ENCODE results near the gene MUC15.
A peak's percentile ranks its signal among the peaks of the same experiment; 100 is the strongest.
"Not testable (repeated sequence)": the region's sequence is repeated elsewhere in the genome, so short reads cannot be mapped to it uniquely, and the experiment has no call there.

Gene MUC15

GRCh38 chr11:26571861-26572654, at the start of gene MUC15:
MUC15 (minus strand) TSS chr11:26572263; CDS start chr11:26567094, 5,169 bp downstream.
- no peak for DNase-seq

DNA sequence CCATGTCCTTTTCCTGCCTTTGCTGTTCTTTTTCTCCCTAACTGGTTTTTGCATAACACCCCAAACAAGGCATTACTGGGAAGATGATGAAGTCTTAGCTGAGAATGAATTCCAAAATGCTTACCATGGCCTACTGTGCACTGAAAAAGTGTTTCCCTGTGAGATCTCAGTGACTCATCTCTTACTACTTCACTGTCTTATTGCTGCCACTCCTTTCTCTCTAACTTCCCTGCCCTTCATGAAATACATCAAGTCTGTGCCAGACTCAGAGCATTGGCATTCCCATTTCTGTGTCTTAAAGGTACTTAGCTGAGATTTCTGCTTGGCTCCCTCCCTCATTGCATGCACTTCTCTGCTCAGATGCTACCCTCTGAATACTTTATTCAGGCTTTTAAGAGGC, 49.1 kb upstream of the MUC15 start:
- DNase-seq, result no peak

- DNase-seq, result no peak
Observed at GRCh38 chr11:26620282-26621045, 48.4 kb upstream of the MUC15 start.

- no peak for DNase-seq
Observed at GRCh38 chr11:26618441-26618840, 46.4 kb upstream of the MUC15 start.

DNA sequence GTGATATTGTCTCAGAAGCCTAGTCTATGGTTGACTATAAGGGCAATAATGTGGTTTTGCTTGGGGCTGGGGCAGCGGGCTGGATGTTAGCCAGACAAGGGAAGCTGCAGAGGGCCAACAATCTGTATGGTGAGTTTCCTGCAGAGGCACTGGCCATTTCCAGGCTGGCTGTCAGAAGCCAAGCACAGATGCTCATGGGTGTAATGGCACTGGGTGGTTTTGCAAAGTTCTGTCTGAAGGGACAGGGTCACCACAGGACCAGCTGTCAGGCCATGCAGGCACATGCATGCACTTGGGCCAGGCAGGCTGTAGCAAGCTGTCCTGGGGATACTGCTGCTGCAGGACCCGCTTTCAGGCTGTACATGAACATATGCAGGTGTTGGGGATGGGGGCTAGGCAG, 41.7 kb upstream of the MUC15 start:
- DNase-seq, result no peak

DNA sequence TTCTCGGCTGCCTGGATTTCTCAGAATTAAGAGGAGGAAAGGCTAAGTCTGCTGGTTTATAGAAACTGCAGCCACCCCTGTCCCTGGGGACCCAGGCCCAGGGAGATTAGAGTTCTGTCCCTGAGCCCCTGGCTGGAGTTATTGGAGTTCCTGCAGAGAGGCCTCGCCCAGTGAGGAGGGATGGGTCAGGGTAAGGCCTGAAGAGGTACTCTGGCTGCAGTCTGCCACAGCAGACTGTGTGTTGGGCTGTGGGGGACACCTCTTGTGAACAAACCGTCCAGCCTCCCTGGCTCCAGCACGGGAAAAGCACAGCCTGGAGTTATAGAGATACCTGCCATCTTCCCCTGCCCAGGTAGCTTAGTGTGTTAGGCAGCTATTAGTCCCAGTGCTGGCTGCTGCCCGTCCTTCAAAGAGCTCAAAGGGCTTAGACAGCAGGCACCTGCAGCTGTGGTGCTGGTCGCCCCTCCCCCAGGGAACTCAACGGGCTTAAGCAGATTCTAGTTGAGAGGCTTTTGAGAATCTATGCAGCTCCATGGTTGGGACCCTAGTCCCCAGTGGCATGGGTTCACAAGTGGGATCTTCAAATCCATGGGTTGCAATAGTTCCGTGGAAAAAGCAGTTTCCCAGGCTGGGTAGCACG, 36.6 kb upstream of the MUC15 start:
- no peak for DNase-seq

- no peak for DNase-seq
Observed at GRCh38 chr11:26607725-26608506, 35.9 kb upstream of the MUC15 start.

GRCh38 chr11:26599876-26600434, 27.9 kb upstream of the MUC15 start:
- no peak for DNase-seq

DNA sequence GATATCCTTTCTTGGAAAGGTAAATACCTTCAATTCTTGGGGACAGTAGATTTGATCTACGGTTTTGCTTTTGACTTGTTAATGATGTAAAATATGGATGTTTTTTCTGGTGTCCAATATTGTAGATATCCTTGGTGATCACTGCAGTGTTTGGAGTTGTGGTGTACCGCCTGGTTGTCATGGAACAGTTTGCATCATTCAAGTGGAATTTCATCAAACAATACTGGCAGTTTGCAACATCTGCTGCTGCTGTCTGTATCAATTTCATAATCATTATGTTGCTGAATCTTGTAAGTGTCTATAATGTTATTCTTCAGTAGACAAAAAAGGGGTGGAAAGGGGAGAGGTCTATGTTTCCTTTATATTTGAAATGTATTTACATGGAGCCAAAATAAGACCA, 27.4 kb upstream of the MUC15 start:
- no peak for DNase-seq

- DNase-seq, result no peak
Observed at GRCh38 chr11:26597899-26598298, 25.8 kb upstream of the MUC15 start.

DNA sequence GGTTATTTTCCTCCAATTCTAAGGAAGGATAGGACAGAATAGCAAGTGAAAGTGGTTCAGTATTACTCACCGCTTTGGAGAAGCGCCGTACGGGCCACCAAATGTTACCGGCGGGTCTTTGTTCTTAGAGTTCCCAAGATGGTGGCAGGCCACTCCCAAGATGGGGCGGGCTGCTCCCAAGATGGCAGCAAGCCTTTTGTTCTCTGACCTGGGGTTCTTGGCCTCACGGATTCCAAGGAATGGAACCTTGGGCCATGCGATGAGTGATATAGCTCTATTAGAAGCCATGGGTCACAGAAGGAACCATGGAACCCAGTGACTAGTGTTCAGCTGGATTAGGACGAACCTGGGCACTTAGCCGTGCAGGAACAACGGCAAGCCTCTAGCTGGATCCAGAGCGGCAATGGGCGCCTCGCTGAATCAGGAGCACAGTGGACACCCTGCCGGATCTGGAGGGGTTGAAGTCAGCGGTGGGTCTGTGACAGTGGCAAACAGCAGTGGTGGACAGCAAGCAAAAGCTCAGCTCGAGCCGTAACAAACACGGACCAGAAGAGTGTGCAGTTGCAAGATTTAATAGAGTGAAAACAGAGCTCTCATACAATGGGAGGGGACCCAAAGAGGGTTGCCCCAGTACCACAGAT, 25.1 kb upstream of the MUC15 start:
- not testable (repeated sequence) for DNase-seq

- peak; percentile 76 for DNase-seq
Observed at GRCh38 chr11:26595207-26595865, 23.3 kb upstream of the MUC15 start.

- DNase-seq, result no peak
Observed at GRCh38 chr11:26593691-26594090, 21.6 kb upstream of the MUC15 start.

DNA sequence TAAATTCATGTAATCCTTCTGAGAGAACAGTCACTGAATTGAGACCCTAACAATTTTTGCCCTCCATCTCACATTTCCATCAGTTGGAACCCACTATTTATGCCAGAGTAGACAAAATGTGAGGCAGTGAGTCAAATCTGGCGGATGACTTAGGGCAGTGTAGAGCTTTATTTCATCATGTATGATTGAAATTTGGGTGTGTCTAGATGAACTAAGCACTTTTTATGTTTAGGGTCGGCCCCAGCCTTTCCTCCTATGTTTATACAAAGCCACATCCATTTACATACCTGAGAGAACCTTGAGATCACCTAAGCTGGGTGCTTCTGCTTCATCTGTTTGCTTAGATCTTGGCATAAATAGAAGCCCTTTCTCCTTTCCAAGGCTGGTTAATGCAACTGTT, 15.0 kb upstream of the MUC15 start:
- DNase-seq, result no peak

DNA sequence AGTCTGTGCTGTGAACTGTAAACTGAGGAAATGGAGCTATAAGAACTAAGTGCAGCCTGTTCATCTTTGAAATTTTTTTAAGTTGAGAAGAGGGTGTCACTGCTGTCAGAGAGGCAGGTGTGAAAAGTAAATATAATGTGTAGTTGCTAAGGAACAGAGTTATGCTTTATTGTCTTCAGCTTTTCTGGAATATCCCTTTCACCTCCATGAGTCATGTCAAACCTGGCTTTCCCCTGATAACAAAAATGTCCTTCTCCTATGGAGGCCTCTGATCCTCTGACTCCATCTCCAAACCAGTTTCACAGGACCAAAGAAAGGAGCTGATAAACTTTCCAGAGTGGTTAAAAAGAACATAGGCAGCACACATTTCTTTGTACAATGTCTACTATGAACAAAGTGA, 12.8 kb upstream of the MUC15 start:
- no peak for DNase-seq

DNA sequence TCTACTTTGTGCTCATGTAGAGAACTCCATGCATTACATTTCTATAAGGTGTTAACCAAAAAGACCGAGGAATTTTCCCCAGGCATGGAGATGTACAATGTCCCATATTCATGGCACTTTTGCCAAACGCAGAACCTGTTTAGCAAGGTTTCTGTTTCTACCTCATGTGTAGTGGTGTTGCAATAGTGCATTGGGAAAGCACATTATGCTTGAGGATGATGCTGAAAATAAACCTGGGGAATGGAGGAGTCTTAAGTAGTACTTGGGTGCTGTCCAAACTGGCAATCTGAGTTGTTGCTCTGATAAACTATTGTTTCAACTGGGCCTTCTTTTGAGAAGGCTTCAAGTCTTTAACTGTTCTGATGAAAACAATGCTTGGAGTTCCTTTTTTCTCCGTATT, 11.5 kb upstream of the MUC15 start:
- no peak for DNase-seq

DNA sequence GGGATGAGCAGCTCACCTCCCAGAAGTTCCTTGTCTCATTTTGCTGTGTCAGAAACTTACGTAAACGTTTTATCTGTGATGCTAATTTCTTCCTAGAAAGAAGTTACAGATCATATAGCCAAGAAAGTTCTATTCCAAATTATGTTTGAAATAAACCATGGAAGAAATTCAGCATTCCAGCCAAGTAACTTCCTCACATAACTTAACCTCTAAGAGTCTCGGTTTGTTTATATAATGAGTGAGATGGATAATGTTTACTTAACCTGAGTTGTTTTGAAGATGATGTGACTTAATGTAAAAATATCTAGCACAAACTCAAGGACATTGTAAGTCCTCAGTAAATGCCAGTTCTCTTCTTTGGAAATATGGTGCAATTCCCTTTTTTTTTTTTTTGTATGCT, 8.9 kb upstream of the MUC15 start:
- no peak for DNase-seq

GRCh38 chr11:26579683-26580082, 7.6 kb upstream of the MUC15 start:
- no peak for DNase-seq

DNA sequence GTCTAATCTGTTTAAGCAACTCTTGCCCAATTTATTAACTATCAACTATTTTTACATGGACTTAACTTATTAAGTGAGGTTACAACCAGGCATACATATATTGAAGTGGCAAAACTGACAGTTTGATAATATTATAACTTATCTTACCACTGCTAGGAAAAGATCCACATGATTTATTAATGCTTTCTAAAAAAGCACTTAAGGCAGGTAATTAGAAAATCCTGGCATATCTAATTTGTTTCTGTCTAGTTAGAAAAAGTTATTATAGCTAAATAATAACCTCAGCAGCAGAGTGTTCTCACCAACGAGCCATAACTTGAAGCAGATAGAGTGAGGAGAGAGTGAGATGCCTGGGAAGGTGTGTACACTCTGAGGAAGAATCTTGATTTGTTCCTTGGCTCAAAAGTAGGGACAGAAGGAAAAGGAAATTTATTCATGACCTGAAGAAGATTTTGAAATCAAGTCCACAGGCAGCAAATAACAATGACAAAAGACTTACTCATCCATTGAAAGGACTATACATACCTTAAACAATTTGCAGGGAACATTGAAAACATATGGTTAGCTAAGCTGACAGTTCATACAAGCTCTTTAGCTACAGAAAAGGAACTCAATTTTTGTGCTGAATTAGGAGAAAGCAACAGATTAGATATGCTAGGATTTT, 7.1 kb upstream of the MUC15 start:
- DNase-seq, result no peak

DNA sequence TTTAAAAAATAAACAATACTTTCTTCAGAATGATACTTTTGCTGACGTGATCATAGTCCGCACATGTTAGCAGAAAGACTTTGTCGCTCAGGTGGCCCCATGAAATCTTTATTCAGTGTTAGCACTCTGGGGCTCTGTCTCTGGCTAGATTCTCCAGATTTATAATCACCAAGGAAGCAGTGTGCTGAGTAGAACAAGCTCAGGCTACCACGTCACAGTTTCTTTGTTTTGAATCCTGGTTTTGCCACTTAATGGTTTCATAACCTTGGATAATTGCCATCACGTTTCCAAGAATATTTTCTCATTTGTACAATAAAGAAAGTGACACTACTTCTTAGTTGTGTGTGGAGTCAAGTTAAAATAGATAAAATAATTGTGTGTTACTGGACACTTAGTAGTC, 3.9 kb upstream of the MUC15 start:
- DNase-seq, result no peak

GRCh38 chr11:26573896-26574295, 1.8 kb upstream of the MUC15 start:
- no peak for DNase-seq

Measured in MV-4-11 (cell line).